Measurements from ENCODE around the gene PI4K2B. TPM values are rescaled to one million over a fixed set of nuclear protein-coding genes. Genes with fewer than 3 reads are reported as not detected.
"Not testable (repeated sequence)": the region's sequence is repeated elsewhere in the genome, so short reads cannot be mapped to it uniquely, and the experiment has no call there.

The PI4K2B gene
- total and polyA plus RNA-seq, 2 of the 8 experiments (the other 6 are each of a cell fraction or from before 2014, with no cell fraction given) = 3.0 to 16.2 TPM

DNA sequence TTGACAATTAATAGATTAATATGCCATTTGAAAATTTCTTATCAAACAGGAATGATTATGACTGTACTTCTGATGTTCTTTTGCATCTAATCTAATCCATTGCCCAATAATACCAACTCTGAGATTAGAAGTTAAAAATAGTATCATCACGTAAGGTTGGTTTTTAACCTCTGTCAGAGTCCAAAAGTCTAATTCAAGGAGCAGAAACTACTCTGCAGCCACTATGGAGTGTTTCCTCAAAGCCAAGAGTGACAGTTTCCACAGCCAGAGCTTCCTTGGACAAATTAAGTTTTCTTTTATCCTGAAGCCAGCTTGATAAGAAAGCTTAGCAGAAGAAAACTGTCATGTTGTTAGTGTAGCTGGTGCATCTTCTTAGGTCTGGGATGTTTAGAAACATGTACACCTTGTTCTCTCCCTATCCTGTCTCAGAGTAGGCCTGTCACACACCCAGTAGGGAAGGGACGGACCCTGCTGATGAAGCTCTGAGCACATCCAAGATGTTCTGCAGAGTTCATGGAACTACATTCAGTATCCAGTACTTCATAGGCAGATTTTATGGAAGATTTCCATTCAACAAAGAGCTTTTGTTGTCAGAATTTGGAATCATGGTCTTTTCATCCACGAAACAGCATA is 20.4 kb upstream of the PI4K2B start (continued):
- TF ChIP-seq, protein P1, sequence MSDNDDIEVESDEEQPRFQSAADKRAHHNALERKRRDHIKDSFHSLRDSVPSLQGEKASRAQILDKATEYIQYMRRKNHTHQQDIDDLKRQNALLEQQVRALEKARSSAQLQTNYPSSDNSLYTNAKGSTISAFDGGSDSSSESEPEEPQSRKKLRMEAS (IDR thresholded peaks at IDR 0.05) = no peak

DNA sequence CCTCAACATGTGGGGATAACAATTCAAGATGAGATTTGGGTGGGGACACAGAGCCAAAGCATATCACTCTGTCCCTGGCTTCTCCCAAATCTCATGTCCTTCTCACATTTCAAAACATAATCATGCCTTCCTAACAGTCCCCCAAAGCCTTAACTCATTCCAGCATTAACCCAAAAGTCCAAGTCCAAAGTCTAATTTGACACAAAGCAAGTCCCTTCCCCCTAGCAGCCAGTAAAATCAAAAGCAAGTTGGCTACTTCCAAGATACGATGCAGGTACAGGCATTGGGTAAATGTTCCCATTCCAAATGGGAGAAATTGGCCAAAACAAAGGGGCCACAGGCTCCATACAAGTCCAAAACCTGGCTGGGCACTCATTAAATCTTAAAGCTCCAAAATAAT is 19.1 kb upstream of the PI4K2B start:
- CTCF ChIA-PET (ENCODE audit: partially characterized antibody) = interaction anchor here (1.1 to 1.8 kb wide), 4 partner anchors 25 to 153 kb away, joined by 3 to 4 read pairs (median 4); partner anchors contain the start of gene ZCCHC4
- FAIRE-seq = not testable (repeated sequence)
- WGBS, 2 experiments (ENCODE audit: extremely low coverage in 1 of 2, insufficient coverage in 1 of 2, insufficient read length in 1 of 2, insufficient replicate concordance in 2 of 2, low coverage in 1 of 2, low lambda C conversion rate in 2 of 2, missing lambda C conversion rate in 1 of 2) = 100% methylated on average over 1 of the region's 1 CpG; no CpG with 5 or more reads in 1 of the 2 experiments

More for the DNA sequence above, 19.1 kb upstream of the PI4K2B start:
- not testable (repeated sequence) for H3K4me1 ChIP-seq (replicated peaks in 1 of 4; ENCODE audit: control insufficient read depth in 3 of 4, insufficient read depth in 4 of 4, low read length in 3 of 4); H3K4me2 ChIP-seq (ENCODE audit: insufficient read depth in 1 of 2, low read depth in 2 of 2, low read length in 2 of 2); H3K23ac ChIP-seq (ENCODE audit: insufficient read length); H4K20me1 ChIP-seq (replicated peaks in 1 of 2; ENCODE audit: control insufficient read depth in 1 of 2, insufficient read depth in 2 of 2, low read length in 2 of 2); H3K79me1 ChIP-seq (ENCODE audit: low read depth, low read length); H3K23me2 ChIP-seq (ENCODE audit: low read depth, low read length); H3K9ac ChIP-seq (replicated peaks in 1 of 4; ENCODE audit: extremely low read depth in 1 of 4, low read depth in 3 of 4, low read length in 3 of 4); H3K4ac ChIP-seq (replicated peaks; ENCODE audit: insufficient read length, low read depth, low read length); DNase-seq (ENCODE audit: low read depth in 1 of 2, low spot score in 2 of 2); H3K14ac ChIP-seq (ENCODE audit: insufficient read length); H3K27ac ChIP-seq (ENCODE audit: low read depth, low read length); H3K27me3 ChIP-seq (replicated peaks in 1 of 4; ENCODE audit: control insufficient read depth in 3 of 4, extremely low read depth in 1 of 4, insufficient read depth in 3 of 4, low read length in 3 of 4); H2AFZ ChIP-seq (ENCODE audit: low read length); H2BK20ac ChIP-seq (ENCODE audit: low read length); H4K5ac ChIP-seq (ENCODE audit: insufficient read length, low read depth, low read length); H2BK5ac ChIP-seq (ENCODE audit: low read depth, low read length); H3K4me3 ChIP-seq (ENCODE audit: extremely low read depth in 1 of 4, insufficient read depth in 2 of 4, low read depth in 3 of 4, low read length in 4 of 4); H3K79me2 ChIP-seq (ENCODE audit: control insufficient read depth in 1 of 2, insufficient read depth in 2 of 2, low read length in 2 of 2); H3K56ac ChIP-seq (replicated peaks; ENCODE audit: insufficient read length, low read depth, low read length); H4K91ac ChIP-seq (replicated peaks; ENCODE audit: insufficient read length, low read length); H3K9me3 ChIP-seq (ENCODE audit: insufficient read depth in 2 of 2, low read depth in 1 of 2, low read length in 1 of 2); H2AK5ac ChIP-seq (ENCODE audit: low read depth, low read length); H3K36me3 ChIP-seq (ENCODE audit: control insufficient read depth in 2 of 4, insufficient read depth in 4 of 4, low read length in 3 of 4); H2BK120ac ChIP-seq (replicated peaks; ENCODE audit: low read depth, low read length); H4K8ac ChIP-seq (ENCODE audit: extremely low read depth, insufficient read depth, low read length); H2BK12ac ChIP-seq (ENCODE audit: low read depth, low read length); H3K18ac ChIP-seq (ENCODE audit: extremely low read depth, low read length)
- 0 out of 2 replicates have a peak overlapping the region, but pooled peaks have one; percentile 53 for H2BK15ac ChIP-seq (ENCODE audit: low read length)
- POLR2A ChIA-PET (ENCODE audit: partially characterized antibody) = interaction anchor here (1.2 kb wide), 1 partner anchor 98 kb away, joined by 3 read pairs; the partner anchor contains the start of gene ZCCHC4

Measured in H1 (cell line).